K562 (cell line): ENCODE data around the gene JPT1. TPM values are rescaled to one million over a fixed set of nuclear protein-coding genes. Genes with fewer than 3 reads are reported as not detected.
A peak's percentile ranks its signal among the peaks of the same experiment; 100 is the strongest.

Source experiments
- DMBX1 ChIP-seq: fragments of 250-450 bp; sonication (Bioruptor Pico); IDR thresholded peaks from 2 replicates; pipeline ENCODE4 v1.8.0; 2022; ENCODE audit warnings: inconsistent platforms, mild to moderate bottlenecking, moderate library complexity, borderline replicate concordance
- MAFK ChIP-seq: IDR thresholded peaks from 2 replicates; pipeline ENCODE4 v1.6.1; 2011; ENCODE audit warnings: low read length, improper control_type of control experiment
- MYNN ChIP-seq, 2 experiments: sonication (generic); formaldehyde crosslinking in 1 of 2; IDR thresholded peaks; 2 replicates each; pipeline versions ENCODE4 v1.5.0 to v1.6.1; 2016 to 2020; ENCODE audit warnings: antibody characterized with exemption in 1 of 2, missing genetic modification reagents in 1 of 2
- NR2C2 ChIP-seq, 2 experiments: fragments of 200-800 bp in 1 of 2; sonication (Bioruptor generic) in 1 of 2; sonication (generic) in 1 of 2; formaldehyde crosslinking in 1 of 2; IDR thresholded peaks; 2 replicates each; pipeline versions ENCODE4 v1.6.1 to v1.8.0; 2016 to 2022; ENCODE audit warnings: mild to moderate bottlenecking in 1 of 2, missing compliant biosample characterization in 1 of 2, missing genetic modification characterization in 1 of 2, missing genetic modification reagents in 1 of 2
- TBP ChIP-seq: optimal IDR thresholded peaks from 2 replicates; pipeline ENCODE3; 2011; ENCODE audit warnings: low read depth, low read length, improper control_type of control experiment
- polyA plus RNA-seq, 8 experiments: library from polyadenylated mRNA; depleted of rRNA in 4 of 8; stranded (reverse) in 5 of 8; unstranded in 3 of 8; fragments of >200 nt; fragmentation: Nextera tagmentation in 2 of 8; fragmentation: Illumina TruSeq in 1 of 8; extraction: Ambion mirVana in 2 of 8; extraction: Trizol in 1 of 8; gene quantifications; 2 replicates each; pipeline versions ENCODE4 v1.2.1 to v1.2.3, GENCODE V29; 2011 to 2014; ENCODE audit warnings: inconsistent platforms in 1 of 8, missing spikeins in 1 of 8
- total RNA-seq, 7 experiments: library from RNA; depleted of rRNA in 6 of 7; stranded (reverse); fragments of >200 nt in 6 of 7; fragmentation: Illumina TruSeq in 2 of 7; extraction: Trizol in 2 of 7; gene quantifications; 2 replicates each; pipeline versions ENCODE4 v1.2.1 to v1.2.3, GENCODE V29; 2011 to 2021; ENCODE audit warnings: low replicate concordance in 1 of 7
- TF ChIP-seq, protein P1 (sequence below), 2 experiments: fragments of 450-650 bp in 1 of 2; sonication (generic) in 1 of 2; formaldehyde crosslinking in 1 of 2; IDR thresholded peaks; 2 replicates each; pipeline versions ENCODE4 v1.7.1 to v1.9.0; 2016 to 2022; ENCODE audit warnings: inconsistent platforms in 1 of 2, mild to moderate bottlenecking in 1 of 2, missing genetic modification reagents in 1 of 2
- TF ChIP-seq, protein P2 (sequence below): fragments of 450-650 bp; IDR thresholded peaks from 2 replicates; pipeline ENCODE4 v1.6.1; 2017; ENCODE audit warnings: antibody characterized with exemption, mild to moderate bottlenecking
- TF ChIP-seq, protein P3 (sequence below): fragments of 250-450 bp; sonication (Bioruptor Pico); IDR thresholded peaks from 2 replicates; pipeline ENCODE4 v1.8.0; 2021; ENCODE audit warnings: mild to moderate bottlenecking, moderate library complexity

The JPT1 gene
- total and polyA plus RNA-seq, 9 of the 15 experiments (the other 6 are each of a cell fraction or from before 2014, with no cell fraction given): 56.7 to 292 (median 144) TPM

DNA sequence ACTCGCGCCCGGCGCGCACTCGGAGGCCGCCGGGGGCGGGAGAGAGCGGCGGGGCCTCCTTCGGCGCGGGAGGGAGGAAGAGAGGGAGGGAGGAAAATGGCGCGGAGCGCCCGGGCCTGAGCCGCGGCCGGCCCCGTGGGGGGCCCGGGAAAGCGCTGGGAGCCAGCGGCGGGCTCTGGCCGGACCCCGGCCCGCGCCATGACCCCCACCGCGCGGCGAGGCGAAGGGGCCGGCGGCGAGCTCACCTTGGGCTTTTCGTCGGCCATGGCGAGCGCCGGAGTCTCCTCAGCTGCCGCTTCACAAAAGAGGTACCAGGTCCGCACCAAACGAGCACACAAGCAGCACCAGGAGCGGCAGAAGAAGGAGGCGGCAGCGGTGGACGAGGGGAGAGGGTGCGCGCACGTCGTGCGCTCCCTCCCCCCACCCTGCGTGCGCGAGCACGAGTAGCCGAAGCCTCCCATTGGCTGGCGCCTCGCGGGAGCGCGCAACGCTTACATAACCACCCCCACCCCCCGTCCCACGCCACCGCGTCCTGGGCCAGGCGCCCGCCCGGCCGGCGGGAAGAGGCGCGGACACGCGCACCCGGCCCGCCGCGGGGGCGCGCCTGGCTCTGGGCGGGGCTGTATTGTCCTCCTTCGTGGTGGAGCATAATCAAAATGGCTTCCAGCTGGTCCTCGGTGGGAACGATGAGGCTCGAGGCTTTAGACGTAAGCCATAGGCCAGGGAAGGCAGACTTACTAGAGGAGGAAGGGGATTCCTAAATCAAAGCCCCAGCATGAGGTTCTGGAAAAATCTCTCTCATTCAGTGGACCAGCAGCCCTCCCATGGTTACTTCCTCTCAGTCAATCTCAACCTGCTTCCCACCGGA is 28.5 kb upstream of the JPT1 start, which contains the start of gene SUMO2 (continued):
- TF ChIP-seq NR2C2 (CRISPR knock-in tag; IDR thresholded peaks at IDR 0.05): no peak
- TF ChIP-seq NR2C2 (tag; IDR thresholded peaks at IDR 0.05): peak; percentile 85
- peak; percentile 98 for TF ChIP-seq DMBX1 (CRISPR knock-in tag)
- TF ChIP-seq, protein P1, sequence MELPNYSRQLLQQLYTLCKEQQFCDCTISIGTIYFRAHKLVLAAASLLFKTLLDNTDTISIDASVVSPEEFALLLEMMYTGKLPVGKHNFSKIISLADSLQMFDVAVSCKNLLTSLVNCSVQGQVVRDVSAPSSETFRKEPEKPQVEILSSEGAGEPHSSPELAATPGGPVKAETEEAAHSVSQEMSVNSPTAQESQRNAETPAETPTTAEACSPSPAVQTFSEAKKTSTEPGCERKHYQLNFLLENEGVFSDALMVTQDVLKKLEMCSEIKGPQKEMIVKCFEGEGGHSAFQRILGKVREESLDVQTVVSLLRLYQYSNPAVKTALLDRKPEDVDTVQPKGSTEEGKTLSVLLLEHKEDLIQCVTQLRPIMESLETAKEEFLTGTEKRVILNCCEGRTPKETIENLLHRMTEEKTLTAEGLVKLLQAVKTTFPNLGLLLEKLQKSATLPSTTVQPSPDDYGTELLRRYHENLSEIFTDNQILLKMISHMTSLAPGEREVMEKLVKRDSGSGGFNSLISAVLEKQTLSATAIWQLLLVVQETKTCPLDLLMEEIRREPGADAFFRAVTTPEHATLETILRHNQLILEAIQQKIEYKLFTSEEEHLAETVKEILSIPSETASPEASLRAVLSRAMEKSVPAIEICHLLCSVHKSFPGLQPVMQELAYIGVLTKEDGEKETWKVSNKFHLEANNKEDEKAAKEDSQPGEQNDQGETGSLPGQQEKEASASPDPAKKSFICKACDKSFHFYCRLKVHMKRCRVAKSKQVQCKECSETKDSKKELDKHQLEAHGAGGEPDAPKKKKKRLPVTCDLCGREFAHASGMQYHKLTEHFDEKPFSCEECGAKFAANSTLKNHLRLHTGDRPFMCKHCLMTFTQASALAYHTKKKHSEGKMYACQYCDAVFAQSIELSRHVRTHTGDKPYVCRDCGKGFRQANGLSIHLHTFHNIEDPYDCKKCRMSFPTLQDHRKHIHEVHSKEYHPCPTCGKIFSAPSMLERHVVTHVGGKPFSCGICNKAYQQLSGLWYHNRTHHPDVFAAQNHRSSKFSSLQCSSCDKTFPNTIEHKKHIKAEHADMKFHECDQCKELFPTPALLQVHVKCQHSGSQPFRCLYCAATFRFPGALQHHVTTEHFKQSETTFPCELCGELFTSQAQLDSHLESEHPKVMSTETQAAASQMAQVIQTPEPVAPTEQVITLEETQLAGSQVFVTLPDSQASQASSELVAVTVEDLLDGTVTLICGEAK (IDR thresholded peaks at IDR 0.05): no peak
- TF ChIP-seq, protein P1 (CRISPR knock-in tag; IDR thresholded peaks at IDR 0.05): no peak
- TF ChIP-seq MAFK: no peak
- TF ChIP-seq, protein P2, sequence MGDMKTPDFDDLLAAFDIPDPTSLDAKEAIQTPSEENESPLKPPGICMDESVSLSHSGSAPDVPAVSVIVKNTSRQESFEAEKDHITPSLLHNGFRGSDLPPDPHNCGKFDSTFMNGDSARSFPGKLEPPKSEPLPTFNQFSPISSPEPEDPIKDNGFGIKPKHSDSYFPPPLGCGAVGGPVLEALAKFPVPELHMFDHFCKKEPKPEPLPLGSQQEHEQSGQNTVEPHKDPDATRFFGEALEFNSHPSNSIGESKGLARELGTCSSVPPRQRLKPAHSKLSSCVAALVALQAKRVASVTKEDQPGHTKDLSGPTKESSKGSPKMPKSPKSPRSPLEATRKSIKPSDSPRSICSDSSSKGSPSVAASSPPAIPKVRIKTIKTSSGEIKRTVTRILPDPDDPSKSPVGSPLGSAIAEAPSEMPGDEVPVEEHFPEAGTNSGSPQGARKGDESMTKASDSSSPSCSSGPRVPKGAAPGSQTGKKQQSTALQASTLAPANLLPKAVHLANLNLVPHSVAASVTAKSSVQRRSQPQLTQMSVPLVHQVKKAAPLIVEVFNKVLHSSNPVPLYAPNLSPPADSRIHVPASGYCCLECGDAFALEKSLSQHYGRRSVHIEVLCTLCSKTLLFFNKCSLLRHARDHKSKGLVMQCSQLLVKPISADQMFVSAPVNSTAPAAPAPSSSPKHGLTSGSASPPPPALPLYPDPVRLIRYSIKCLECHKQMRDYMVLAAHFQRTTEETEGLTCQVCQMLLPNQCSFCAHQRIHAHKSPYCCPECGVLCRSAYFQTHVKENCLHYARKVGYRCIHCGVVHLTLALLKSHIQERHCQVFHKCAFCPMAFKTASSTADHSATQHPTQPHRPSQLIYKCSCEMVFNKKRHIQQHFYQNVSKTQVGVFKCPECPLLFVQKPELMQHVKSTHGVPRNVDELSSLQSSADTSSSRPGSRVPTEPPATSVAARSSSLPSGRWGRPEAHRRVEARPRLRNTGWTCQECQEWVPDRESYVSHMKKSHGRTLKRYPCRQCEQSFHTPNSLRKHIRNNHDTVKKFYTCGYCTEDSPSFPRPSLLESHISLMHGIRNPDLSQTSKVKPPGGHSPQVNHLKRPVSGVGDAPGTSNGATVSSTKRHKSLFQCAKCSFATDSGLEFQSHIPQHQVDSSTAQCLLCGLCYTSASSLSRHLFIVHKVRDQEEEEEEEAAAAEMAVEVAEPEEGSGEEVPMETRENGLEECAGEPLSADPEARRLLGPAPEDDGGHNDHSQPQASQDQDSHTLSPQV: peak; percentile 98
- TF ChIP-seq TBP: peak; percentile 84
- no peak for TF ChIP-seq MYNN (IDR thresholded peaks at IDR 0.05)
- no peak for TF ChIP-seq MYNN (CRISPR knock-in tag; IDR thresholded peaks at IDR 0.05)
- TF ChIP-seq, protein P3, sequence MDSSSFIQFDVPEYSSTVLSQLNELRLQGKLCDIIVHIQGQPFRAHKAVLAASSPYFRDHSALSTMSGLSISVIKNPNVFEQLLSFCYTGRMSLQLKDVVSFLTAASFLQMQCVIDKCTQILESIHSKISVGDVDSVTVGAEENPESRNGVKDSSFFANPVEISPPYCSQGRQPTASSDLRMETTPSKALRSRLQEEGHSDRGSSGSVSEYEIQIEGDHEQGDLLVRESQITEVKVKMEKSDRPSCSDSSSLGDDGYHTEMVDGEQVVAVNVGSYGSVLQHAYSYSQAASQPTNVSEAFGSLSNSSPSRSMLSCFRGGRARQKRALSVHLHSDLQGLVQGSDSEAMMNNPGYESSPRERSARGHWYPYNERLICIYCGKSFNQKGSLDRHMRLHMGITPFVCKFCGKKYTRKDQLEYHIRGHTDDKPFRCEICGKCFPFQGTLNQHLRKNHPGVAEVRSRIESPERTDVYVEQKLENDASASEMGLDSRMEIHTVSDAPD (CRISPR knock-in tag): peak; percentile 3; the same call in 1 of the 2 replicates
